RPMI8226 (cell line): ENCODE results near the gene FCRL6.

ENCODE experiments used
- DNase-seq: peaks from one replicate; pipeline ENCODE4 v3.0.0-alpha.2; 2015

Gene FCRL6

DNA sequence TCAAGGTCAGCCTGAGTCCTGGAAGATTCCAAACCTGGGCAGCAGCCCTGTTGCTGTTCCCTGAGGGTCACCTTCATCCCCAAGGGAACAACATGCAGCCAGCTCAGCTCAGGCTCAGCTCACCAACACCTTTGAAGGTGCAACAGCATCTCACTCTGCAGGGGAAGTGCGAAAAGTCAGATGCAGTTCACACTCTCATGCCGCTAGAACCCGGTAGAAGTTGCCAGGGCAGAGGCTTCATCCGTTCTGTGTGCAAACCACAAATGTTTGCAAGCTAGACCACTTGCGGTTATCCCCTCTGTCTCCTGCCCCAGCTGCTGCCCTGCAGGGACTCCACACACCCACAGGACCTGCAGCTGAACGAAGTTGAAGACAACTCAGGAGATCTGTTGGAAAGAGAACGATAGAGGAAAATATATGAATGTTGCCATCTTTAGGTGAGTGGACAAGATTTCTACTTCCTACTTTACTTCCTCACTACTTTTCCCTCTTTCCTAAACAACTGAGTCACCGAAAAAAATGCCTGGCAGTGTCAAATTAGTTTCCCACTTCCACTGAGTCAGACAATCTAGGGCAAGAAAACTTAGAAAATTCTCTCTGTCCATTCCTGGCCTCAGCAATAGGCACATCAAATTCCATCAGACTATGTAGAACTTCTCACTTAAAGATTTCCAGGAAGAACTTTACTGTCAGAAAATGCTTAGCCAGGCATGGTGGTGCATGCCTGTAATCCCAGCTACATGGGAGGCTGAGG lies 1.8 kb upstream of the FCRL6 start:
- DNase-seq = peak; percentile 80

- DNase-seq = no peak
Measured at GRCh38 chr1:159803956-159804689, 2.0 kb downstream of the FCRL6 start.

DNA sequence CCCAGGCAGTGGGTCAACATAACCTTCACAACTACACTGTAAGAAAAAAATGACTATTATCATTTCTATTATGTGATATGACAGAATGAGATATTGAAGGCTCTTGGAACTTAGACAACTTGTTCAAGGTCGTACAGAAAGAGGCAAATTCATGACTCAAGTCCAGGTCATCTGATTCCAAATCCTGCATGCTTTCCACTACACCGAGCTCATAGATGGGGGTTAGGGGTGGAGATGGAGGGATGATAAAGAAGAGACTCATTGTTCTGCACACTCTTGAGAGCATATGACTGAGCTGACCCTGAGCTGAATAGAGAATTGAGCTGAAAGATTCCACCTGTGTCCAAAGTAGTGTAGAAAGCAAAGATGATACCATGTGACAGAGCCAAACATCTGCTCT lies 2.8 kb downstream of the FCRL6 start:
- no peak for DNase-seq

DNA sequence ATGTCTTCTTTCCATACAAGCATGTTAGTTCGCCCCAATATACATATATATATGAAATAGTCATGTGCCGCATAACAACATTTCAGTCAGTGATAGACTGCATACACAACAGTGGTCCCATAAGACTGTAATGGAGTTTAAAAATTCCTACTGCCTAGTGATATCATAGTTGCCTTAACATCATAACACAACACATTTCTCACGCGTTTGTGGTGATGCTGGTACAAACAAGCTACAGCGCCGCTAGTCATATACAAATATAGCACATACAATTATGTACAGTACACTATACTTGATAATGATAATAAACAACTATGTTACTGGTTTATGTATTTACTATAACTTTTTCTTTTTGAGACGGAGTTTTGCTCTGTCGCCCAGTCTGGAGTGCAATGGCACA lies 13.8 kb downstream of the FCRL6 start:
- DNase-seq = no peak

DNA sequence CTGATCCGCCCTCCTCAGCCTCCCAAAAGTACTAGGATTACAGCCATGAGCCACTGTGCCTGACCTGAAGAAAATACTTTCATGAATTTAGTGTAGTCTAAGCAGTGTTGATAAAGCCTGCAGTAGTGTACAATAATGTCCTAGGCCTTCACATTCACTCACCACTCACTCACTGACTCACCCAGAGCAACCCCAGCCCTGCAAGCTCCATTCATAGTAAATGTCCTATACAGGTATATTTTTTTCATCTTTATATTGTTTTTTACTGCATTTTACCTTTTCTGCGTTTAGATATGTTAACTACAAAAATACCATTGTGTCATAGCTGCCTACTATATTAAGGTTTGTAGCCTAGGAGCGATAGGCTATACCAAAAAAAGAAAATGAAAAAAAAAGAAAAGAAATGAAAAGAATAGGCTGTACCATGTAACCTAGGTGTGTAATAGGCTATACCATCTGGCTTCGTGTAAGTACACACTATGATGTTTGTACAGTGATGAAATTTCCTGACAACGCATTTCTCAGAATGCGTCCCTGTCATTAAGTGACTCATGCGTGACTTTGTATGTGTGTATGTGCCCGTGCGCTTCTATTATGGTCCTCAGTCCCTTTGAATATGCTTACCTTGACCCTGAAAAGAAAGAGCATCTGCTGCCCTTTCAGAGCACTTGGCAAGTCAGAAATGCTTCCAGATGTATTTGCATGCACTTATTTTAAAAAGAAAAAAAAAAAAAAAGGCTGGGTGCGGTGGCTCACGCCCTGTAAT lies 15.3 kb downstream of the FCRL6 start:
- peak; percentile 81 for DNase-seq

DNA sequence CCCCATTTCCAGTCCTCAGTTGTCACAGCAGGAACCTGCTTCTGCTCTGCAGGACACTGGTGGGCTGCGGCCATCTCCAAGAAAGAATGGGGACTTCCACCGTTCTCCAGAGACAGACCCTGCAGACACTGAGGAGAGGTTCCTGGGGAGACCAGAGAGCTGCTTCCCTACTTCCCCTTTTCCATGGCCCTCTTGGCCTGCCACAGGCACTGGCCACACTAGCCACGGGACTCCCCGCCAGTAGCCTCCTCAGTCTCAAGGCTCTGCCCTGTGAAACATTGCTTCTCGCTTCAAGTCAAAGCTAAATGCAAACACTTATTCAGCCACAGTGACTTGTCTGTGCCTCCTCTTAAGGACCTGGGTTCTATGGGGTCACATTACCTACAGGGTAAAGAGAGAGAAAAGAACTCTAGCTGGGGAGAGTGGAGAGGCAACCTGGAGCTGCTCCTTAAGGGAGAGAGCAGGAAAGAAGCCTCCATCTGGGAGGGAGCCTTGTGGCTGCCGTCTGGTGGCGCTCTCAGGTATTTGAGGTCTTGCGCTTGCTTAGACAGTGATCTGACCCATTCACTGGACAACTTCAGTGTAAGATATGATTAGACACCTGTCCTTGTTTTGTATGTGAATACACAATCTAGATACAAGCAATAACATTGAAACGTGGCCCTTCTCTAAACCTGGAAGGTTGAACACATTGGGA lies 19.2 kb downstream of the FCRL6 start:
- no peak for DNase-seq

GRCh38 chr1:159823406-159823805 lies 21.2 kb downstream of the FCRL6 start:
- no peak for DNase-seq

GRCh38 chr1:159825564-159825963 lies 23.4 kb downstream of the FCRL6 start:
- DNase-seq = no peak

GRCh38 chr1:159826441-159827101 lies 24.4 kb downstream of the FCRL6 start, which contains the start of gene SLAMF8:
Gene SLAMF8 (plus strand): TSS chr1:159826873. CDS start chr1:159826899, 26 bp downstream.
- no peak for DNase-seq

DNA sequence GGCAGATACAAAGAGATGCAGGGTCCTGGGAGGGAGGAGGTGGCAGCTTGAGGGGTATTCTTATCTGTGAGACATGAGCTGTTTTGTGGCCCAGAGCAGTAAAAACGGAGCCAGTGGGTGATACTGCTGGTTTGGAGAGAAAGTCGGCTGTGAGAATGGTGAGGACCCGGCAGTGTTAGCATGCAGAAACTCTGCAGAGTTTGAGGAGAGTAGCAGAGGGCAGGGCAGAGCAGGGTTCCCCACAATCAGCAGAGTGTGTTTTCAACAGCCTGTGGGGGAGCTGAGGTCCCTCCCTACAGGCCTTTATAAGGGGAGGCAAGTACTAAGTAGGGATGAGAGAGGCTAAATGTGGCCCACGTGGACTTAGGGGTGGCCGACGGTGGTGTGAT lies 24.9 kb downstream of the FCRL6 start:
- no peak for DNase-seq

DNA sequence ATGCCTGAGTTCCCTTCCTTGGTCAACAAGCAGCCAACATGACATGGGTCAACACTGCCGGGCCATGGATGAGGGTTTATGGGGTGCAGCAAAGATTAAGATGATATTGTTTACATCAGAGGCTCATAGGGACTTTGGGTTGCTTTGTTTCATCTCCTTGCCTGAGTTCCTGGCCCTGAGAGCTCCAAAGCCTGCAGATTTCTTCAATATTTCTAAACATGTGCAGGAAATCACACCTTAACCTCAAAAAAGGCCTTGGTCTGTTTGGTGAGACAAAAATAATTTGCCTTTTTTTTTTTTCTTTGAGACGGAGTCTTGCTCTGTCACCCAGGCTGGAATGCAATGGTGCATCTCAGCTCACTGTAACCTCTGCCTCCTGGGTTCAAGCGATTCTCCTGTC lies 25.4 kb downstream of the FCRL6 start:
- DNase-seq = no peak

DNA sequence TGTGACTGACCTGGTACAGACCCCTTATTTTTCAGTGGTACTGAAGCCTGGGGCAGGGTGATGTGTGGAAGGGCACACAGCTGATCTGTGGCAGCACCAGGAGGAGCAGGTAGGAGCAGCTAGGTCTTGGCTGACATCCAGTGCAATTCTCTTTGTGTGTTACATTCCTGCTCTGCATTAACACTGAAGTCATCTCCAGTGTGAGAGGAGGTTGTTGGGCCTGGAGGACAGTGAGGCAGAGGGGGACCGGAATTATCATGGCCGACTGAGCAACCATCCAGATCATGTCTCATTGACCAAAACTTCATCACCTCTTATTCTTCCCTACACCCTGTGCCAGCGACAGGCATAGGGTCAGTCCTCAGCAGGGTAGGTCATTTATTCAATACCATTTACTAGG lies 26.0 kb downstream of the FCRL6 start:
- DNase-seq = no peak

DNA sequence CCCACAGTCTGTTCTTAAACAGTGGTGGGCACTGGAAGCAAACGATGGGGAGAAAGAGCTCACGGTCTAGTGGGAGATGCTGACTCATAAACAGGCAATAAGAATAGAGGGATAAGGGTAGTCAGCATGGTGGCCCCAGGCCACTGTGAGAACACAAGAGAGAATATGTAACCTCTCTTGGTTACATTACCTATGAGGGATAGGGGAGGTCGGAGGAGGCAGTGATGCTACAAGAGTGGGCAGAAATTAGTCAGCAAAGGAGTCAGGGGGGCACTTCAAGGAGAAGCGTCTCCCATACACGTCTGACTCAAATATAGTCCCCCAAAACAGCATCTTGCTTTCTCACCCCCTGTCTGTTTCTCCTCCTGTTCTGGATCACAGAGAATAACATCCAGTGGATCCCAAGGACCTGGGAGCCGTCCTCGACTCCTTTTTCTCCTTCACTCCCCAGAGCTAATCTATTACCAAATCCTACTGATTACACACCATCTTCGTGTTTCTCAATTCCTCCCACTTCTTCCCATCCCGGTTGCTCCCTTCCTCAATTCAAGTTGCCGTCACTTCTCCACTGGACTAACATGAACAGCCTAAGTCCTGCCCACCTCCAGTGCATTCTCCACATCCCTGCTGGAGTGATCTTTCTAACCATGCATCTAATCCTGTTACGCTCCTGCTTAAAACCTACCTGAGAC lies 26.6 kb downstream of the FCRL6 start:
- DNase-seq = no peak

- peak; percentile 82 for DNase-seq
Measured at GRCh38 chr1:159829273-159829634, 27.1 kb downstream of the FCRL6 start.

DNA sequence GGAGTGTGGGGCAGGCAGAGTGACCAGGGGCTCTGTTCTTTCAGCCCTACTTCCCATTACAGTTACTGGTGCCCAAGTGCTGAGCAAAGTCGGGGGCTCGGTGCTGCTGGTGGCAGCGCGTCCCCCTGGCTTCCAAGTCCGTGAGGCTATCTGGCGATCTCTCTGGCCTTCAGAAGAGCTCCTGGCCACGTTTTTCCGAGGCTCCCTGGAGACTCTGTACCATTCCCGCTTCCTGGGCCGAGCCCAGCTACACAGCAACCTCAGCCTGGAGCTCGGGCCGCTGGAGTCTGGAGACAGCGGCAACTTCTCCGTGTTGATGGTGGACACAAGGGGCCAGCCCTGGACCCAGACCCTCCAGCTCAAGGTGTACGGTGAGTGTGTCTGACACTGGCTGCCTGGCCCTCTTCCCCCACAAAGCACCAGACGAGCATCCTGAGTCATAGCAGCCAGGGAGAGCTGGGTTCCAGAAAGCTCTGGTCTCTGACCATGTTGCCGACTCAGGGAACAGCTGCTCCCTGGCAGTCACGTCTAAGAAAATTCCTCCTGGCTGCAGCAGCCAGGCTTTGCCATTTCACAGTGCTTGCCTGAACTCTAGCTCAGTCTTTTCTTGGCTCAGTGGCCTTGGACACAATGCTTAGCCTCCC lies 27.8 kb downstream of the FCRL6 start:
- no peak for DNase-seq

GRCh38 chr1:159830722-159831121 lies 28.6 kb downstream of the FCRL6 start:
- DNase-seq = no peak

DNA sequence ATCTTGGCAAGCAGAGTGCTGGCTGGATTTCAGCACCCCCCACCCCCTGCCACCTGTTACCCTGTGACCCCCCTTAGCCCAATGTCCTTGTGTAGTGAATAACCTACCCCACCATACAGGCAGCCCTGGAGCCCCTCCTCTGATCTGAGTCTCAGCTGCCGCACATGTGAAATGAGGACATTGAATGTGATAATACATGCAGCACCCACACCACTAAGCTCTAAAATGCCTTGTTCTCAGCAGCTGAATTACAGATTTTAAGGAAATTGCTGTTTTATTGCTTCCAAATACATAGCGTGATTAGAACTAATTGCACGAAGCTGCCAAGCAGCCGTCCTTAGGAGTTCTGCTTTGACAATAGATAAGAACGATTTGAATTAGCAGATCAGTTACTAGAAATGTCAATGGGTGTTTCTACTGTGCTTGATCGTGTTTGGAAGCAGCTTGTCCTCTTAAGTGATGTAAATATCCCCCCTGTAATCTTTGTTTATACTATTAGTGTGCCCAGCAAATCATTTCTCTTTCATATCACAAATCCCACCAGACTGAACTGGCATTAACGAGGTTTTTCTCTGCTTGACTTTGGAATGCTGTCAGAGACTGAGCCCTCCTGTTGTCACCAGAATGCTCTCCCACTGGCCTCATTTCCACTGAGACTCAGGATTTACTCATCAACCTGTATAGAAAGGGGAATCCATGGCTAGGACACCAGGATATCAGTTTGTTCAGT lies 29.4 kb downstream of the FCRL6 start:
- no peak for DNase-seq

DNA sequence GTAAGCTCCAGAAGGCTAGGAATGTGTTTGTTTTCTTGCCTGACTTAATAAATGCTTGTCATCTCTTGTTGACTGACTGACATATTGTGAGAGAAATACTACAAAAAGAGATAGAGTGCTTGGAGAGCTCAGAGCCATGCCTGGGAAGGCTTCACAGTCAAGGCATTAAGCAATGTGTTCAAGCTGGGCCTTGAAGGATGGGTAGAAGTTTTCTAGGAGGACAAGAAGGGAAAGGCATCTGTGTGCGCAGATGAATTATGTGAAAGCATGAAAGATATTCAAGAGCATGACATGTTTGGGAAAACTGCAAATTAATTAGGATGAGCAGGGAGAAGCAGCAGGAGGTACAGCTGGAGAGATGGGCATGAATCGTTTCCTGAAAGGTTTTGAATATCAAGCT lies 30.1 kb downstream of the FCRL6 start:
- no peak for DNase-seq

- DNase-seq = no peak
Measured at GRCh38 chr1:159835356-159835755, 33.2 kb downstream of the FCRL6 start.

DNA sequence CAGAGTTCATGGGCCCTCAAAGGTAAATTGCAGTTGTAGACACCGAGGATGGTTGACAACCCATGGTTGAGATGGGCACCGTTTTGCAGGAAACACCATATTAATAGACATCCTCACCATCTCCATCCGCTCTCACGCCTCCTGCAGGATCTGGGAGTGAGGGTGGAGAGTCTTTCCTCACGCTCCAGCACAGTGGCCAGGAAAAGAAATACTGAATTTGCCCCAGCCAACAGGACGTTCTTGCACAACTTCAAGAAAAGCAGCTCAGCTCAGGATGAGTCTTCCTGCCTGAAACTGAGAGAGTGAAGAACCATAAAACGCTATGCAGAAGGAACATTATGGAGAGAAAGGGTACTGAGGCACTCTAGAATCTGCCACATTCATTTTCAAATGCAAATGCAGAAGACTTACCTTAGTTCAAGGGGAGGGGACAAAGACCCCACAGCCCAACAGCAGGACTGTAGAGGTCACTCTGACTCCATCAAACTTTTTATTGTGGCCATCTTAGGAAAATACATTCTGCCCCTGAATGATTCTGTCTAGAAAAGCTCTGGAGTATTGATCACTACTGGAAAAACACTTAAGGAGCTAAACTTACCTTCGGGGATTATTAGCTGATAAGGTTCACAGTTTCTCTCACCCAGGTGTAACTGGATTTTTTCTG lies 33.8 kb downstream of the FCRL6 start:
- no peak for DNase-seq
